GM12878 (cell line): ENCODE measurements around the gene DCDC2.

Source experiments
- DPF2 ChIP-seq: fragments of 450-650 bp; IDR thresholded peaks from 2 replicates; pipeline ENCODE4 v1.6.1; 2017; ENCODE audit warnings: mild to moderate bottlenecking
- ESRRA ChIP-seq: IDR thresholded peaks from 2 replicates; pipeline ENCODE4 v1.6.1; 2012; ENCODE audit warnings: mild to moderate bottlenecking, low read length, improper control_type of control experiment
- ETV6 ChIP-seq, 2 experiments: fragments of 450-650 bp in 1 of 2; IDR thresholded peaks in 1 of 2; conservative IDR thresholded peaks in 1 of 2; 2 replicates each; pipeline ENCODE4 v1.6.1; 2014; ENCODE audit warnings: antibody characterized with exemption in 1 of 2, borderline replicate concordance in 1 of 2, low read depth in 1 of 2, mild to moderate bottlenecking in 1 of 2, moderate library complexity in 1 of 2
- FOS ChIP-seq: IDR thresholded peaks from 3 replicates; pipeline ENCODE4 v1.6.1; 2011; ENCODE audit warnings: borderline replicate concordance; ENCODE audit not compliant: insufficient read length; ENCODE audit errors: extremely low read depth
- MEF2A ChIP-seq: IDR thresholded peaks from 2 replicates; pipeline ENCODE4 v1.6.1; 2011; ENCODE audit warnings: low read depth, mild to moderate bottlenecking, low read length, moderate library complexity; ENCODE audit not compliant: insufficient read depth
- SMC3 ChIP-seq: IDR thresholded peaks from 2 replicates; pipeline ENCODE4 v1.6.1; 2011; ENCODE audit warnings: low read length, improper control_type of control experiment, borderline replicate concordance
- SUPT20H ChIP-seq: IDR thresholded peaks from 2 replicates; pipeline ENCODE4 v1.6.1; 2011; ENCODE audit warnings: low read depth, mild to moderate bottlenecking, low read length, moderate library complexity, borderline replicate concordance; ENCODE audit not compliant: control insufficient read depth
- USF2 ChIP-seq: IDR thresholded peaks from 2 replicates; pipeline ENCODE4 v1.6.1; 2011; ENCODE audit warnings: low read depth, low read length, improper control_type of control experiment, borderline replicate concordance
- ZBED1 ChIP-seq: IDR thresholded peaks from 2 replicates; pipeline ENCODE4 v1.6.1; 2016; ENCODE audit warnings: borderline replicate concordance
- ZNF24 ChIP-seq: fragments of 450-650 bp; IDR thresholded peaks from 2 replicates; pipeline ENCODE4 v1.6.1; 2017; ENCODE audit warnings: antibody characterized with exemption, mild to moderate bottlenecking
- ZNF384 ChIP-seq: IDR thresholded peaks from 2 replicates; pipeline ENCODE4 v1.6.1; 2012; ENCODE audit warnings: low read depth, mild to moderate bottlenecking, low read length, improper control_type of control experiment, borderline replicate concordance
- TF ChIP-seq, protein P1 (sequence below), 3 experiments: IDR thresholded peaks in 2 of 3; conservative IDR thresholded peaks in 1 of 3; 2 replicates each; pipeline ENCODE4 v1.5.1; 2011; ENCODE audit warnings: low read depth in 3 of 3, low read length in 3 of 3, mild to moderate bottlenecking in 3 of 3, control low read depth in 2 of 3, moderate library complexity in 2 of 3, inconsistent platforms in 1 of 3, mixed read lengths in 1 of 3; ENCODE audit not compliant: control insufficient read depth in 2 of 3, insufficient read depth in 1 of 3; ENCODE audit errors: extremely low read depth in 1 of 3

GRCh38 chr6:24152014-24152413, 205.8 kb downstream of the DCDC2 start:
- TF ChIP-seq MEF2A (no peak), DPF2 (no peak), ESRRA (no peak), ZNF24 (no peak), SMC3 (no peak), ETV6 (conservative IDR thresholded peaks at IDR 0.05 in 1 of 2, IDR thresholded peaks at IDR 0.05 in 1 of 2; ENCODE audit: borderline replicate concordance in 1 of 2, low read depth in 1 of 2) (no peak), USF2 (no peak), FOS (no peak), ZBED1 (no peak), ZNF384 (no peak), SUPT20H (no peak)
- TF ChIP-seq, protein P1, sequence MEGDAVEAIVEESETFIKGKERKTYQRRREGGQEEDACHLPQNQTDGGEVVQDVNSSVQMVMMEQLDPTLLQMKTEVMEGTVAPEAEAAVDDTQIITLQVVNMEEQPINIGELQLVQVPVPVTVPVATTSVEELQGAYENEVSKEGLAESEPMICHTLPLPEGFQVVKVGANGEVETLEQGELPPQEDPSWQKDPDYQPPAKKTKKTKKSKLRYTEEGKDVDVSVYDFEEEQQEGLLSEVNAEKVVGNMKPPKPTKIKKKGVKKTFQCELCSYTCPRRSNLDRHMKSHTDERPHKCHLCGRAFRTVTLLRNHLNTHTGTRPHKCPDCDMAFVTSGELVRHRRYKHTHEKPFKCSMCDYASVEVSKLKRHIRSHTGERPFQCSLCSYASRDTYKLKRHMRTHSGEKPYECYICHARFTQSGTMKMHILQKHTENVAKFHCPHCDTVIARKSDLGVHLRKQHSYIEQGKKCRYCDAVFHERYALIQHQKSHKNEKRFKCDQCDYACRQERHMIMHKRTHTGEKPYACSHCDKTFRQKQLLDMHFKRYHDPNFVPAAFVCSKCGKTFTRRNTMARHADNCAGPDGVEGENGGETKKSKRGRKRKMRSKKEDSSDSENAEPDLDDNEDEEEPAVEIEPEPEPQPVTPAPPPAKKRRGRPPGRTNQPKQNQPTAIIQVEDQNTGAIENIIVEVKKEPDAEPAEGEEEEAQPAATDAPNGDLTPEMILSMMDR (IDR thresholded peaks at IDR 0.05 in 2 of 3, conservative IDR thresholded peaks at IDR 0.05 in 1 of 3; ENCODE audit: control insufficient read depth in 2 of 3, extremely low read depth in 1 of 3, insufficient read depth in 1 of 3, low read depth in 3 of 3, low read length in 3 of 3) = no peak
